ENCODE measurements around the gene SOAT1.
A peak's percentile ranks its signal among the peaks of the same experiment; 100 is the strongest.
"Not testable (repeated sequence)": the region's sequence is repeated elsewhere in the genome, so short reads cannot be mapped to it uniquely, and the experiment has no call there.

Gene SOAT1

GRCh38 chr1:179361631-179362030, 68.0 kb downstream of the SOAT1 start:
- not testable (repeated sequence) for DNase-seq

- peak; percentile 80 for DNase-seq
Observed at GRCh38 chr1:179365342-179366092, 71.9 kb downstream of the SOAT1 start, which contains the start of gene AXDND1. AXDND1 (plus strand) TSS chr1:179365971; CDS start chr1:179366510, 539 bp downstream.

- DNase-seq = no peak
Observed at GRCh38 chr1:179366093-179366800, 72.7 kb downstream of the SOAT1 start.

- no peak for DNase-seq
Observed at GRCh38 chr1:179369751-179370341, 76.2 kb downstream of the SOAT1 start.

- DNase-seq = no peak
Observed at GRCh38 chr1:179372160-179372559, 78.6 kb downstream of the SOAT1 start.

GRCh38 chr1:179376223-179376622, 82.6 kb downstream of the SOAT1 start:
- DNase-seq = no peak

- no peak for DNase-seq
Observed at GRCh38 chr1:179380299-179380698, 86.7 kb downstream of the SOAT1 start.

- no peak for DNase-seq
Observed at GRCh38 chr1:179384027-179384426, 90.4 kb downstream of the SOAT1 start.

GRCh38 chr1:179385510-179385909, 91.9 kb downstream of the SOAT1 start:
- DNase-seq = no peak

- DNase-seq = no peak
Observed at GRCh38 chr1:179393721-179394120, 100.1 kb downstream of the SOAT1 start.

GRCh38 chr1:179399399-179399798, 105.8 kb downstream of the SOAT1 start:
- DNase-seq = not testable (repeated sequence)
